ENCODE data around the gene AIF1. TPM values are rescaled to one million over a fixed set of nuclear protein-coding genes. Genes with fewer than 3 reads are reported as not detected.

Gene AIF1
- total RNA-seq, 1 experiment from 2014 or later, result not detected

DNA sequence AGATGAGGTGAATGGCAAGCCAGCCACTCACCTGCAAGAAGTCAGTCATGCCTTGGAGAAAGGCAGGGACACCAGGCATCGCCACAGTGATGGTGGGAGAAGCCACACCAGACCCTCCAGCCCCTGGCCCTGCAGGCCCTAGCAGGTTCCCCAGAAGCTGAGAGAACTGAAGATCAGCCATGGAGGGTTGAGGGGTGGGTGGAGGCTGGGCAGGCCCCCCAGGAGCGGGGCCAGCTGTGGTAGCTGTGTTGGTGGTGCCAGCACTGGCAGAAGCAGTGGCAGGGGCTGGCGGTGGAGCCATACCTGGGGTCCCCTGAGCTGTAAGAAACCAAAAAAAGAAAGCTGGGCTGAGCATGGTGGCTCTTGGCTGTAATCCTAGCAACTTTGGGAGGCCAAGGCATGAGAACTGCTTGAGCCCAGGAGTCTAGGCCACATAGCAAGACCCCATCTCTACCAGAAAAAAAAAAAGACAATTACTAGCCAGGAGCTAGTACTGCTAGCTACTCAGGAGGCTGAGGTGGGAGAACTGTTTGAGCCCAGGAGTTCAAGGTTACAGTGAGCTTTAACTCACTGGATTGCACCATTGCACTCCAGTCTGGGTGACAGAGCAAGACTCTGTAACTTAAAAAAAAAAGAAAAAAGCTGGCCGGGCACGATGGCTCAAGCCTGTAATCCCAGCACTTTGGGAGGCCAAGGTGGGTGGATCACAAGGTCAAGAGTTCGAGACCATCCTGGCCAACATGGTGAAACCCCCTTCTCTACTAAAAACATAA is 27.9 kb downstream of the AIF1 start:
- DNase-seq (ENCODE audit: low spot score), result no peak

DNA sequence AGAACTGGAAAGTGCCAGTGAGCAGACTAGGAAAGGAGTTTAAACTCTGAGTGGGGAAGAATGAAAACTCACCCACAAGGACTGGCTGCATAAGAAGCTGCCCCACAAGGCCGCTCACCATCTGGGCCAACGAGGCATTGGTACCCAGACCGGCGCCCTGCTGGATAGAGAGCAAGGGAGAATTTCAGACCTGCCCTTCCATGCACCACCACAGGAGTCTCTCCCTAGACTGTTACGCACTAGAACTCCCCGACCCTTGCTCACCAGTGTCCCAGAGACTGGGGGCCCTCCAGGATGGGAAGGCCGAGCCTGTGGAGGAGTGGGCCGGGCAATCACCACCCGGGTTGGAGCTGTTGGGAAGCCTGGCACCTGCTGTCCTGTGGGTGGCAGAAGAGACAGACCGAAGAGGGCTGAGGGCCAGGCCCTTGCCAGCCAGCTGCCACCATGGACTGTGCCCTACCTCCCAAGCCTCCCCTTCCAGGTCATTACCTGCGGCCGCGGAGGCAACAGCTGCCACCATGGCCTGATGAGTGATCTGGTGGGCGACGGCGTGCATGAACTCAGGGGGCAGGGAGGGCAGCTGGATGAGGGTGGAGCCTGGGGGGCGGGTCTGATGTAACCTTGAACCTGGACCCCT is 28.9 kb downstream of the AIF1 start:
- no peak for DNase-seq (ENCODE audit: low spot score)

DNA sequence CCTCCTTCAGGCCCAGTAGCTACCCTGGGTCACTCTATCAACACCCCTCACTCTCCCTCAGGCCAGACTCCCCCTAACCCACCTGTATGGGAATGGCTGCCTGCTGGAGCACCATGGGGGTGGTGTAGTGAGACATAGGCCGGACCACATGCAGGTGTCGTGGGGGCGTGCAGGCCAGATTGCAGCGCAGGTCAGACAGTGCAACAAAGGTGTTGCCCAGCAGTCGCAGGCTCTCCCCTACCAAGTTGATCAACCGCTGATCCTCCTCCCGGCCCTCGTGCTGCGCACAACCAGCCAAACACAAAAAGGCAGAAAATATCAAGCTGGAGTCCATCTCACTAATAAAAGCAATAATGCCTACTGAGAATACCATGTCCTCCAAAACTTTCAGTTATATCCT is 30.3 kb downstream of the AIF1 start:
- no peak for DNase-seq (ENCODE audit: low spot score)

DNA sequence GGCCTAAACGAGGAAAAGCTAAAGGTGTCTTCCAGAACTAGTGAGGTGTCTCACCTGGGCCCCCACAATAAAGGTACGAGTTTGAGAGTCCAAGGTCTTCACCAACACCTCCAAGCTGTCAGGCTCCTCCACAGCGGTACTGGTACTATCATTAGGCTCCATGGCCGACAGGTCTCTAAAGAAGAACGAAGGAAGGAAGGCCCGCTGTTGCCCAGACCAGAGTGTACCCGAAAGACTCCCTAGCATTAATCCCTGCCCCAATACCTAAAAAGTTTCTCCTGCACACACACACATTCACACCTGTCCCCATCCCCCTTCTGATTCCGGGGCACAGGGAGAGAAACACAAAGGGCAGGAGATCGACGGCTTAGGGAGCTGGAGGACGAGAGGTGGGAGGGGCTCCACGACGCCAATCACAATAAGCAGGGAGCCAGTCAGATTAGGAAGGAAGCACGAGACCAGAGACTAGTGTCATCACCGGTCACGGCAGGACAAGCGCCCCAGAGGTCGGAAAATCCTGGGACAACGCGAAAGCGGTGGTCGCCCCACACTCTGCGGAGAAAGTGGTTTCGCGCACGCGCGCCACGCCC is 36.7 kb downstream of the AIF1 start:
- no peak for DNase-seq (ENCODE audit: low spot score)

DNA sequence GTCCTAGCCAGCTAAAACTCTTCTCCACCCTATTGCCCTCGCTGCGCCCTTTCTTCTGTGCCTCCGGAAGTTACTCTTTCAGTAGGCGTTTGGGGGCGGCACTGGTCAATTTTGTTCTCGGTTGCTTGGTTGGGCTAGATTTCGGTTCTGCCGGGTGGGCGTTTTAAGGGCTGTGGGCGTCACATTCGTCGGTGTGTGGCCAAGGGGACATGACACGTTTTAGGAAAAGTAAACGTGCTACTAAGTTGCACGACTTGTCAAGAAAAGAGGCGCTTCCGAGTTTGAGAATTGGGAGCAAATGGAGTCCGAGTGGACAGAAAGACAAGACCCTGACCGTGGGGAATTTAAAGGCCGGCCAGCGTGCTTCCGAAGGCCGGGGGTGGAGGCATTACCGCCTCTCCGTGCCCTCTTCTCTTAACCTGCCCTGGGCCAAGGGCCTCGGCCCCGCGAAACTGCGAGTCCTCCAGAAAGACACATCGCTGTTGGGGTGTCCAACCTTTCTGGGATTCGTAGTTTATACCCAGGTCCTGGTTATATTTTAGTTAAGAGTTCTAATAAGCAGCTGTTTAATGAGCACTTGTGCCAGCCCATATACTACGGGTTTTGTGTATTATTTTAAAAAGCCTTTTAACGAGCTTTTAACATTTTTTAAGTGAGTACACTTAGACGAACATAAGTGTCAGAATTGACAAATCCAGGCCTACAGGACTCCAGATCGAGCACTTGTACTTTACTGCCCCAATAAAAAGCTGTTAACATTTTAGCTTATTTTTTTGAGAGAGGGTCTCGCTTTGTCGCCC is 38.1 kb downstream of the AIF1 start:
- DNase-seq (ENCODE audit: low spot score), result peak; percentile 89

DNA sequence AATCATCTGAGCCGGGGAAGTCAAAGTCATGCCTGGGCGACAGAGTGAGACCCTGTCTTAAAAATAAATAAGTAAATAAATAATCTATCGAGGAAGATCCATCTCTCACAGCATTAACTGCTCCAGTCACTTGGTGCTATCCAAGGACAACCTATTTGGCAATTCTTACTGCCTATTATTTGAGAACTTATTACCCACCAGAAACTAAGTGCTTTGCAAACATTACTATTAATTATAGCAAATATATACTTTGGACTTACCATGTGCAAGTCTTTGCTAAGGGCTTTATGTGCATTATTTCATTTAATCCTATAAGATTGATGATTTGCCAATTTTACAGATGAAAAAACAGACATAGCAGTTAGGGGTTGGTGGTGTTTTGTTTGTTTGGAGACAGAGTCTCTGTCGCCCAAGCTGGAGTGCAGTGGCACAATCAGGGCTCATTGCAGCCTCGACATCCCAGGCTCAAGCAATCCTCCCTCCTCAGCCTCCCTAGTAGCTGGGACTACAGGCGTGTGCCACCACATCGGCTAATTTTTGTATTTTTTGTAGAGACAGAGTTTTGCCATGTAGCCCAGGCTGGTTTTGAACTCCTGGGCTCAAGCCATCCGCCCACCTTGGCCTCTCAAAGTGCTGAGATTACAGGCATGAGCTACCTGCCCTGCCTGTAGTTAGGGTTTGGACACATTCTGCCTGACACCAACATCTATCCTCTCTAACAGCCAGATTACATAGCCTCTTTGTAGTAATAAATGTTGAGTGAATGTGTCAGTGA is 39.7 kb downstream of the AIF1 start:
- DNase-seq (ENCODE audit: low spot score), result no peak

DNA sequence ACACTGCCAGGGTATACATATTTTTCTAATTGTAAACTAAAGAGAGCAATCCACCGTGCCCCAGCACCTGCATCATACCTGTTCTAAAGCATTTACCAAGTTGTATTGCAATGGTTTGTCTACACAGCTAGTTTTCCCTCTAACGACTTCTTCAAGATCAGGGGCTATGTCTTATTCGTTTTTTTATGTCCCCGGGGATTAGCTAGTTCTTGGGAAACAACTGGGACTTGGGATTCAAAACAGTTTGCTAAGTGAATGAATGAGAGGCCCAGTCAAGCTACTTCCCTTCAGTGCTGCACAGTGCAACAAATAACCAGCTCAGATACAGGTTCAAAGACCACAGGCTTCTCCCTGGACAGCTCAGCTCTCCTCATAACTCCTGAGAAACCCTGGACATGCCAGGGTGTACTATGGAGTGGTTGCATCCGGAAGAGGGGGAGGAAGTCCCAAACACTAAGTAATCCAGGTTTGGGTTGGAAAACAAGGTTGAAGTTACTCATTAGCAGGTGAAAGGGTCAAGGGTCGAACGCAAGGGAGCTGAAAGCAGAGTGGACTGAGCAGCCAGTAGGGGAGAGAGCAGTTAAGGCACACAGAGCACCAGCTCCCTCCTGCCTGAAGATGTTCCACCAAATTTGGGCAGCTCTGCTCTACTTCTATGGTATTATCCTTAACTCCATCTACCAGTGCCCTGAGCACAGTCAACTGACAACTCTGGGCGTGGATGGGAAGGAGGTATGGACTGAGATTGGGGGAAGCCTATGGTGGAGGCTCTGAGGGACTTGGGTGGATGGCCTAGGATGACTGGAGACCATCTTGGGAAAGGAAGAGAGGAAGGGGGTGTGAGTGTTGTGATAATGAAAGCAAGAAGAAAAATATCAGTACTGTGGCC is 40.6 kb downstream of the AIF1 start, which contains the start of gene APOM:
APOM (plus strand) TSS at position 546 of the 889 bp plus-strand sequence; CDS start at position 619, 73 bp downstream.
- no peak for DNase-seq (ENCODE audit: low spot score)

DNA sequence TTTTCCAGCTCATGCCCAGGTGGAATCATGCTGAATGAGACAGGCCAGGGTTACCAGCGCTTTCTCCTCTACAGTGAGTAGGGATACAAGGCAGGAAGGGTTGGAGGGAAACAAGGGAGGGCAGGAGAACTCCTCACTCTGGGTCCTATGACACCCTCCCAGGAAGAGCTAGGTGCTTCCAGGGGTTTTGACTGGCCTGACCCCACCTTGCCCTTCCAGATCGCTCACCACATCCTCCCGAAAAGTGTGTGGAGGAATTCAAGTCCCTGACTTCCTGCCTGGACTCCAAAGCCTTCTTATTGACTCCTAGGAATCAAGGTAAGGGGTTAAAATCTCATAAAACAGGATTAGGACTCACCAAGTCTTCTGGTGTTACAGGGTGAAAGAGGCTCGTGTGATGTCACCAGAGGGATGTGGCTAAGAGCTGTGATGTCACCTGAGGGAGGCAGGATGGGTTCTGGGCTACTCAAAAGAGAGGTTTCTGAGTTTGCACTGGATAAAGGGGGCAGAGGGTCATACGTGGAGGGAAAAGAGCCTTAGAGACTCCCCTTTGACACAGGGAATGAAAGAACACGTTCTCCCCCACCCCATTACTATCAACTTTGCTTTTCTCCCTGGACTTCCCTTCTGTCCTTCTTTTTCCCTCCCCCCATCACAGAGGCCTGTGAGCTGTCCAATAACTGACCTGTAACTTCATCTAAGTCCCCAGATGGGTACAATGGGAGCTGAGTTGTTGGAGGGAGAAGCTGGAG is 42.5 kb downstream of the AIF1 start:
- DNase-seq (ENCODE audit: low spot score), result no peak

DNA sequence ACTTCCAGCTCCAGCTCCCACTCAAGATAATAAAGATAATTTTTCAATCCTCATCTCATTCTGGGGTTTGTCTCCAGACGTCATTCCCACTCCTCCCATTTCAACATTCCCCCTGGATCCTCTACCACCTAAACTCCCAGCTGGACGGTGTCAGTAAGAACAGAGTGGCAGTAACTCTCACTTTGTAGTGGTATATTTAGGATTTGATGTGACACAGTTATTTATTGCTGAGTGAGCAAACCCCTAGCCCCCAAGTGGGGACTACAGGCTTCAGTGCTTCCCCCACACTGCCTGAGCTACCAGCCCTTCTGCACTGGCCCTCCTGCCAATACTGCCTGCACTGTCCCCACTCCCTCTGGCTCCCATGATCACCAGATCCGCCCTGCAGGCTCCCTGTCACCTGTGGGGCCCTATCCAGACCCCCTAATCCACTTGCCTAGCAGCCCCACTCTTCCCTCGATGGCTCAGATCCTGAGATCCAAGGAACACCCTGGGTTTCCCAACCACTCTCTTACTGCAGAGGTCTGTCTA is 43.2 kb downstream of the AIF1 start:
- no peak for DNase-seq (ENCODE audit: low spot score)

DNA sequence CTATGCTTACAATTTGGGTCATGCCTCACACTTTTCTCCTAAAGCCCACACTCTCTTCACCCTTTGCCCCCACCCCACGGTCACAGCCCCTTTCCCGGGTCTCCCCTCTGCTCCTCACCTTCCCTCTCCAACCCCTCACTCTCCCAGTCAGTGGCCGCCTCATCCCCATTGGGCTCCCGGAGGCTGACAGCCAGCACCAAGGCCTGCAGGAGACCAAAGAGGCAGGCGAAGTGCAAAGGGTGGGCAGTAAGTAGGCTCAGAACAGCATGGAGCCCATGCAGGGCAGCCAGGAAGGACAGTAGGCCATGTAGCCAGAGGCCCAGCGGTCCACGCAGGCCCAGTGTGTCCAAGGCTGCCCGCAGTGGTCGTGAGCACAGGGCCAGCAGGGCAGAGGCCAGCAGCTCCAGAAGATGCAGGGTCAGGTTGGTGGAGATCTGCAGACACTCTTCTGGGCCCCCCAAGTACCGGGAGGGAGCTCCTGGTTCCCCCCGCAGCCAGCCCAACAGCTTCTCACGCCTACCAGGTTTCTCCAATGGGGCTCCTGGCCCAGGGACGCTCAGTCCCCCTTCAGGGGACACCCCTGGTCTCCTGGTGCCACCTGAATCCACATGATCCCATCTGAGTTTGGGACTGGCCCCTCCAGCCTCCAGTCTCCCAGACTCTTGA is 44.1 kb downstream of the AIF1 start:
- no peak for DNase-seq (ENCODE audit: low spot score)

DNA sequence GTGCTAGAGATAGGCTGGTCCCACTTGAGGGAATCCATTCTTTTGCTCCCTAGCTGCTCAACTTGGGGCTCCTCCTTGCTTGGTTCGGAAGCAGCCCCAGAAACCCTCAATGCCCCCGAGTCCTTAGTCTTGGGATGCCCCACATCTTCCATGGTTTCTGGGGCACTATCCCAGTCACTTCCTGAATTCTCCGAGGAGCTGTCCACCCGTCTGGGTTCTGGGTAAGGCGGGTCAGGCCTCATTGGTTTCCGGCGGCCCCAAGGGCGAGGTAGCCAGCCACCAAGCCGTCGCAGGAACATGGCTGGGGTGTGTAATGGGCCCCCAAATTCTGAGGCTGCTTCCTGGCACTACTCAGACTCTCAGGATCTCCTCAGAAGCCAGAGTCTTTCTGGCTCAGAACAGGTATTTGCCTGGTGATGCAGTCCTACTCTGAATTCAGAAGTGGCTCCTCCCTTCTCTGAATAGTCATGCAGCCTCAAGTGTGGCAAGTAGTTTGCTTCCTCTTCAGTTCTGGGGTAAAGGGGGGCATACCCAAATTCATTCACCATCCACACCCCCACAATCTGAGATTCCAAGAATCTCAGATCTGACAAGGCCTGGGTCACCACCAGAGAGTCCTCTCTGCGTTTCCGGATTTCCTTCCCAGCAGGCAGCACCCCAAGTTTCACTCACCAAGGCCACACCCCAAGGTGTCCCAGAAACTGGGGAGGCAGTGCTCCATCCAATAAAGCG is 44.8 kb downstream of the AIF1 start:
- no peak for DNase-seq (ENCODE audit: low spot score)

DNA sequence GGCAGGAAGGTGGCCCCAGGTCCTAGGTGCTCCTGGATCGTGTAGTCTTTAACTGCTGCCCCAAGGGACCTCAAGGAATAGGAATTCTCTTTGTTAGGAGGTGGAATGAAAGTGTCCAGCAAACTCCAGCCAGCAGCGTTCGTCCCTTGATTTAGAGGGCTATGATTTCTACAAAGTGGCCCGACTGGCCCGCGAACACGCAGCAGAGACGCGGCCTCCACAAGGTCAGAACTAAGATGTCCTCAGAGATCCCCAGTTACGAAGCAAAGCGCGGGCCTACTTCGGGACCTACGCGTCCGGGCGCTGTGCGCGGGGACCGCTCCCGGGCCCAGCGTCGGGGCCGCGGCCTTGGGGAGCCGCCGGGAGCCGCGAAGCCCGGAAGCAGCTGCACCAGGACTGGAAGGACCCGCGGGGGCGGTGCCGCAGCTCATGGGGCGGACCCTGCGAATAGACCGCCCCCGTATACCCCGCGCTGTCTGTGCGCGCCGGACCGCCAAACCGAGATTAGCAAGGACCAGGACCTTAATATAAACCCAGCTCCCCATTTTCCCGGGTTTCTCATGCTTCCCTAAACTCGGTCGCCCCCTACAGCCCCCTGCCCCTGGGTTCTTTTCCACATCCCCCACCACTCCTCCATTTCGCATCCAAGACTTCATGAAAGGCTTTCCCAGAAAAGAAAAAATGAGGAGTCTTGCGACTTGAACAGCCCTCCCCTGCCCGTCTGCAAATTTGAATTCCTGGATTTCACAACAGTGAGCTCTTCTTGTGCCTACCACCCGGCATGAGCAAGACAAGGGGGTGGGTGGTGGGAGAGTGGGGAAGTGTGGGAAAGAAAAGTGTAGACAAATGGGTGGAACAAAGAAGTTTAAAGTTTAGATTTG is 45.6 kb downstream of the AIF1 start, which contains the start of gene C6orf47:
C6orf47 (minus strand) TSS at position 398 of the 881 bp plus-strand sequence. CDS start 831 bp downstream, outside the sequence.
- peak; percentile 64 for DNase-seq (ENCODE audit: low spot score)

DNA sequence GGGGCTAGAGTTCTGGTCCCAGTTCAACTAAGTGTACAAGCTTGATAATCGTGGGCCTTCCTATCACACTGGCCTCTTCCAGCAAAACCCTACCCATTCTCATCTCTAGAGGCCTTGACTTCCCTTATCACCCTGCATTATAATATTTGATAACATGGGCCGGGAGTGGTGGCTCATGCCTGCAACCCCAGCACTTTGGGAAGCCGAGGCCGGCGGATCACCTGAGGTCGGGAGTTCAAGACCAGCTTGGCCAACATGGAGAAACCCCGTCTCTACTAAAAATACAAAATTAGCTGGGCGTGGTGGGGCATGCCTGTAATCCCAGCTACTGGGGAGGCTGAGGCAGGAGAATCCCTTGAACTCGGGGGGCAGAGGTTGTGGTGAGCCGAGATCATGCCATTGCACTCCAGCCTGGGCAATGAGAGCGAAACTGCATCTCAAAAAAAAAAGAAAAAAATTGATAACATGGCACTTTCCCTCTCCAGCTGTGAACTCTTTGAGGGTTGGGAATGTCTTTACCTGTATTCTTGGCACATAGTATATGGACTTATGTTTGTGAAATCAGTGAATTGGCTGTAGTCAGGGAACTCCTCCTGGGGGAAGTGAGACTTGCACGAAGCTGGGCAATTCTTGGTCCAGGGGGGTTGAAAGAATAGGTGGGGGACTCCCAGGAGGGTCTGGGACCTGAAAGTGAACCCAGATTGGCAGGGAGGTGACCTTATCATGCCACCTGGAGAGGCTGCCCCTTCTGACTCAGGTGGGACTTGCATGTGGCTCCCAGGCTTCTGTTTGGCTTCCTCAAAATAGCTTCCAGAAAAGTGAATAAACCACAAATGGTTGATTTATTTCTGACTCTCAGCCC is 46.5 kb downstream of the AIF1 start:
- DNase-seq (ENCODE audit: low spot score), result no peak

DNA sequence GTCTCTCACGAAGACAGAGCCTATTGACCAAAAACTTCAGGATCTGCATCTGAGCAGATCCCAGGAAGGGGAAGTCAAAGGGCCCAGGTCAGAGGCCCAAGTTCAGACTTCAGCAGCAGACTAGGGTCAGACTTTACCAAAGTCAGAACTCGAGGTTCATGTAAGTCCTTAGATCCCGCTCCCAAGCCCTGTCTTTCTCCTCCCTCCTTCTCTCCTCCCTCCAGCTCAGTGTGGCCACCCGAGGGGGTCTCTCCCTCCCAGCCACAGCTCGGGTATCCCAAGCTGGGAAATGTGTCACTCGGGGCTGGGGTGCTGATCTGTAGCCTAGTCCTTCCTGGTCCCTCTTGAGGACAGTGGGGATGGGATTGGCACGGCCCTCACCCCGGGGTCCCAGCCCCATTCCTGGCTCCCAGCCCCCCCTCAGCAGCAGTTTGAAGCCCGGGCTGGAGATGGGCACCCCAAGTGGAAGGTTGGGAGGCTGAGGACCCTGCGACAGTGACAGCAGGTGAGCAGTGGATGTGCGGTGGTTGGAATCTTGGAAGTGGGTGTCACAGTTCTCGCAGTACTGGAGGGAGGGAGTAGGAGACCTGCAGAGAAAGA is 47.2 kb downstream of the AIF1 start:
- no peak for DNase-seq (ENCODE audit: low spot score)
